IPS-18a (cell line): ENCODE results near the gene STK26.
"Not testable (repeated sequence)": the region's sequence is repeated elsewhere in the genome, so short reads cannot be mapped to it uniquely, and the experiment has no call there.

Experiments
- H3K27ac ChIP-seq: one replicate; pipeline ENCODE4 v1.5.1; 2013; ENCODE audit warnings: low read length
- H3K27me3 ChIP-seq: one replicate; pipeline ENCODE4 v1.6.1; 2013; ENCODE audit warnings: mild to moderate bottlenecking, low read length; ENCODE audit not compliant: control insufficient read depth, insufficient read depth
- H3K36me3 ChIP-seq: one replicate; pipeline ENCODE4 v1.6.1; 2013; ENCODE audit warnings: low read depth, low read length; ENCODE audit not compliant: control insufficient read depth
- H3K4me1 ChIP-seq: one replicate; pipeline ENCODE4 v1.6.1; 2013; ENCODE audit warnings: low read depth, low read length; ENCODE audit not compliant: control insufficient read depth
- H3K4me3 ChIP-seq: one replicate; pipeline ENCODE4 v1.5.1; 2013; ENCODE audit warnings: low read length
- H3K9ac ChIP-seq: one replicate; pipeline ENCODE4 v1.6.1; 2013; ENCODE audit warnings: mild to moderate bottlenecking, low read length, moderate library complexity
- H3K9me3 ChIP-seq: one replicate; pipeline ENCODE4 v1.6.1; 2013; ENCODE audit warnings: low read depth, low read length; ENCODE audit not compliant: control insufficient read depth

STK26 gene

DNA sequence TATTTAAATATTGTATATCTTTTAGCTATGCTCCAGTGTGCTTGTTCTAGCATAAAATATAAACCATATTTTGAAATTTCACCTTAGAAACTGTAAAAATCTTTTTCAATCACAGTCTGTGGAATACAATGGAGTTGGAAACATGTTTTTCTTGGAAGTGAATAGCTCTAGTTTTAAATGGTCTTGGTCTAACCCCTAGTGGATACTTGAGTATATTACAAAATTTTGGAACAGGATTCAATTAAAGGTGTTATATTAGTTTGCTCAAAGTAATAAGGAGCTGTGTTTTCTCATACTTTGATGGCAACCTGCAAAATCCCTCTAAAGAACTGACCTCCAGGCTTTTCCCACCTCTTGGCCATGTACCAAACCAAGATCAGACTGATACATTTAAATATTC is 48.2 kb downstream of the STK26 start:
- peaks cover 13% of the 10 kb centered on the region for H3K36me3 ChIP-seq
- H3K27ac ChIP-seq: no peak overlapping the region
- no peak overlapping the region for H3K4me3 ChIP-seq
- H3K4me1 ChIP-seq: no peaks in the 10 kb centered on the region
- H3K9me3 ChIP-seq: peaks cover 5% of the 10 kb centered on the region
- H3K9ac ChIP-seq: no peak overlapping the region
- no peaks in the 10 kb centered on the region for H3K27me3 ChIP-seq

DNA sequence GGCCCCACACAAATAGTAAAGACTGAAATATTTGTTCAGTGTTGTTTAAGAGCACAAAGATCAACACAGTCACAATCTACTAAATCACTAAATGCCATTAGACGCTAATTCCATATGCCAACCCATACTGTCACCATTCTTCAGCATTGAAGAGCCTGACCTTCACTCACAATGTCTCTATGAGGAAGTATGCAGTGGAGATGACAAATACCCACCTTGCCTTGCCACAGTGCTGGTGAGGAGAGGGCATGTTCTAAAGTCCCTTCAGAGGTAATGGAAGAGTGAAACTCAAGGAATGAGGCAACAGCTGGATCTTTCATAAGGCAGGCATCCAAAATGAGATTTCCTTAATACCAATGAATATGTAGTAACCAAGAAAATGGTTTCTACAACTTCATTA is 54.3 kb downstream of the STK26 start:
- Histone ChIP-seq H3K9ac (no peak overlapping the region), H3K9me3 (peaks cover 9% of the 10 kb centered on the region), H3K27me3 (no peaks in the 10 kb centered on the region), H3K27ac (no peak overlapping the region), H3K36me3 (peaks cover 3% of the 10 kb centered on the region), H3K4me3 (no peak overlapping the region), H3K4me1 (no peaks in the 10 kb centered on the region)

DNA sequence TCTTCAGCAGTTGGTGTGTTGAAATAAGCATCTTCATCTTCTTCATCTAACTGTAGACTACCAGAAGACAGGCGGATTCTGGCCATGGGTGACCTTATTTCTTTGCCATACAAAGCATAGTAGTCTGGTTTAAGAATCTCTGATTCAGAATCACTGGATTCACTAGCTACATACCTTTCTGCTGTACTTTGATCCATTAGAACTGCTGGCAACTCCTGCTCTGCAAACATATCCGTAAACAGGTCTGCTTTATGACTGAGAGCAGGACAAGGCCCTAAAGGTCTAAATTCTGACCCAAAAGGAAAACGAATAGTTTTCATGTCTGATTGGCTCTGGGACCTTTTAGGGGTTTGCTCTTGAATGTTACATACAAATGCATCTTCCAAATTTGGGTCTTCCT is 54.8 kb downstream of the STK26 start:
- Histone ChIP-seq H3K27ac (no peak overlapping the region), H3K9ac (no peak overlapping the region), H3K4me1 (no peaks in the 10 kb centered on the region), H3K27me3 (no peaks in the 10 kb centered on the region), H3K9me3 (peaks cover 9% of the 10 kb centered on the region), H3K4me3 (no peak overlapping the region), H3K36me3 (peaks cover 3% of the 10 kb centered on the region)

- no peaks in the 10 kb centered on the region for H3K4me1 ChIP-seq
- no peak overlapping the region for H3K9ac ChIP-seq
- no peak overlapping the region for H3K27ac ChIP-seq
- no peaks in the 10 kb centered on the region for H3K27me3 ChIP-seq
- H3K36me3 ChIP-seq: no peaks in the 10 kb centered on the region
- H3K9me3 ChIP-seq: peaks cover 5% of the 10 kb centered on the region
- no peak overlapping the region for H3K4me3 ChIP-seq
Observed at GRCh38 chrX:132085786-132086185, 62.7 kb downstream of the STK26 start.

GRCh38 chrX:132086672-132087071 is 63.6 kb downstream of the STK26 start:
- H3K9me3 ChIP-seq: peaks cover 5% of the 10 kb centered on the region
- no peak overlapping the region for H3K9ac ChIP-seq
- H3K36me3 ChIP-seq: no peaks in the 10 kb centered on the region
- no peaks in the 10 kb centered on the region for H3K27me3 ChIP-seq
- H3K4me3 ChIP-seq: no peak overlapping the region
- H3K4me1 ChIP-seq: no peaks in the 10 kb centered on the region
- H3K27ac ChIP-seq: no peak overlapping the region

GRCh38 chrX:132088864-132089263 is 65.8 kb downstream of the STK26 start:
- Histone ChIP-seq H3K9ac (no peak overlapping the region), H3K27me3 (no peaks in the 10 kb centered on the region), H3K9me3 (peaks cover 5% of the 10 kb centered on the region), H3K36me3 (no peaks in the 10 kb centered on the region), H3K27ac (no peak overlapping the region), H3K4me3 (no peak overlapping the region), H3K4me1 (no peaks in the 10 kb centered on the region)

- Histone ChIP-seq H3K36me3 (no peaks in the 10 kb centered on the region), H3K4me3 (no peak overlapping the region), H3K9ac (no peak overlapping the region), H3K9me3 (peaks cover 5% of the 10 kb centered on the region), H3K27me3 (no peaks in the 10 kb centered on the region), H3K27ac (no peak overlapping the region), H3K4me1 (no peaks in the 10 kb centered on the region)
Observed at GRCh38 chrX:132090403-132091159, 67.5 kb downstream of the STK26 start.

- Histone ChIP-seq H3K27me3 (no peaks in the 10 kb centered on the region), H3K27ac (no peak overlapping the region), H3K9me3 (no peaks in the 10 kb centered on the region), H3K9ac (no peak overlapping the region), H3K4me3 (no peak overlapping the region), H3K36me3 (no peaks in the 10 kb centered on the region), H3K4me1 (no peaks in the 10 kb centered on the region)
Observed at GRCh38 chrX:132092439-132093065, 69.5 kb downstream of the STK26 start.

GRCh38 chrX:132093239-132093860 is 70.2 kb downstream of the STK26 start:
- H3K36me3 ChIP-seq: no peaks in the 10 kb centered on the region
- H3K27ac ChIP-seq: no peak overlapping the region
- no peaks in the 10 kb centered on the region for H3K27me3 ChIP-seq
- no peaks in the 10 kb centered on the region for H3K9me3 ChIP-seq
- no peak overlapping the region for H3K4me3 ChIP-seq
- H3K9ac ChIP-seq: no peak overlapping the region
- H3K4me1 ChIP-seq: no peaks in the 10 kb centered on the region

DNA sequence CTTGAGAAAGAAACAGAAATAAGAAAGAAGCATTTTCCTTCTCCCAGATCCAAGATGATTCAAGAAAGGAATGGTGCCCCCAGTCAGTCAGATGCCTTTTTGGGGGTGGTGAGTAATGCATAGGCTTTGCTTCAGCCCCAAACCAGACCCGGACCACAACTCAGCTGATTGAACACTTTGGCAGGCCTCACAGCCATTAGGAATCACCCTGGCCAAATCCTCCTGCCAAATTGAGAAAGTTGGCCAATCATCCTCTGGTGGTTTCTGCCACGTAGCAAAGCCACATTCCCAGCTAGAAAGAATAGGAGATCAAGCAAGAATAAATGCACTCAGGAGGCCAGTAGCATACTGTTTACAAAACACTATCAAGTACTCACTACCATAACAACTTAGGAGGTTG is 71.1 kb downstream of the STK26 start:
- Histone ChIP-seq H3K36me3 (no peaks in the 10 kb centered on the region), H3K27ac (no peak overlapping the region), H3K9ac (no peak overlapping the region), H3K27me3 (no peaks in the 10 kb centered on the region), H3K9me3 (no peaks in the 10 kb centered on the region), H3K4me3 (no peak overlapping the region), H3K4me1 (no peaks in the 10 kb centered on the region)

- not testable (repeated sequence) for H3K4me1 ChIP-seq, H3K27me3 ChIP-seq, H3K36me3 ChIP-seq, H3K4me3 ChIP-seq, H3K9me3 ChIP-seq, H3K27ac ChIP-seq, H3K9ac ChIP-seq
Observed at GRCh38 chrX:132098704-132099103, 75.6 kb downstream of the STK26 start.

- Histone ChIP-seq H3K4me3 (no peak overlapping the region), H3K9ac (no peak overlapping the region), H3K4me1 (no peaks in the 10 kb centered on the region), H3K9me3 (no peaks in the 10 kb centered on the region), H3K36me3 (no peaks in the 10 kb centered on the region), H3K27me3 (no peaks in the 10 kb centered on the region), H3K27ac (no peak overlapping the region)
Observed at GRCh38 chrX:132101206-132101605, 78.1 kb downstream of the STK26 start.
